Activated T-helper 17 cell treated with anti-CD3 and anti-CD28 coated beads, Interleukin-2, amount 50 U/mL, for 72 hours (primary cell): ENCODE results near the gene DAPK2. TPM values are rescaled to one million over a fixed set of nuclear protein-coding genes. Genes with fewer than 3 reads are reported as not detected.

ENCODE experiments used
- ATAC-seq: fragments of 150-1000 bp; cut with Tn5 transposase; replicated peaks from 2 replicates; pipeline ENCODE4 v1.10.0; 2021; ENCODE audit warnings: mild to moderate bottlenecking, moderate library complexity
- H3K27ac Mint-ChIP-seq: one replicate; pipeline ENCODE4 v1.8.0; 2022; ENCODE audit warnings: mixed read lengths
- H3K27me3 Mint-ChIP-seq: one replicate; pipeline ENCODE4 v1.8.0; 2022; ENCODE audit warnings: mixed read lengths
- H3K36me3 Mint-ChIP-seq: one replicate; pipeline ENCODE4 v1.8.0; 2022; ENCODE audit warnings: low read depth, mild to moderate bottlenecking, mixed read lengths
- H3K4me1 Mint-ChIP-seq: one replicate; pipeline ENCODE4 v1.8.0; 2022; ENCODE audit warnings: mixed read lengths
- H3K4me3 Mint-ChIP-seq: one replicate; pipeline ENCODE4 v1.8.0; 2022; ENCODE audit warnings: mild to moderate bottlenecking, mixed read lengths
- H3K9me3 Mint-ChIP-seq: one replicate; pipeline ENCODE4 v1.8.0; 2022; ENCODE audit warnings: mixed read lengths
- total RNA-seq, 2 donors: library from RNA; stranded (reverse); gene quantifications; one replicate each; pipeline ENCODE4 v1.2.3, GENCODE V29; 2022

The DAPK2 gene
- total RNA-seq, 2 donors from 2014 or later: 0.82 to 10.6 TPM

DNA sequence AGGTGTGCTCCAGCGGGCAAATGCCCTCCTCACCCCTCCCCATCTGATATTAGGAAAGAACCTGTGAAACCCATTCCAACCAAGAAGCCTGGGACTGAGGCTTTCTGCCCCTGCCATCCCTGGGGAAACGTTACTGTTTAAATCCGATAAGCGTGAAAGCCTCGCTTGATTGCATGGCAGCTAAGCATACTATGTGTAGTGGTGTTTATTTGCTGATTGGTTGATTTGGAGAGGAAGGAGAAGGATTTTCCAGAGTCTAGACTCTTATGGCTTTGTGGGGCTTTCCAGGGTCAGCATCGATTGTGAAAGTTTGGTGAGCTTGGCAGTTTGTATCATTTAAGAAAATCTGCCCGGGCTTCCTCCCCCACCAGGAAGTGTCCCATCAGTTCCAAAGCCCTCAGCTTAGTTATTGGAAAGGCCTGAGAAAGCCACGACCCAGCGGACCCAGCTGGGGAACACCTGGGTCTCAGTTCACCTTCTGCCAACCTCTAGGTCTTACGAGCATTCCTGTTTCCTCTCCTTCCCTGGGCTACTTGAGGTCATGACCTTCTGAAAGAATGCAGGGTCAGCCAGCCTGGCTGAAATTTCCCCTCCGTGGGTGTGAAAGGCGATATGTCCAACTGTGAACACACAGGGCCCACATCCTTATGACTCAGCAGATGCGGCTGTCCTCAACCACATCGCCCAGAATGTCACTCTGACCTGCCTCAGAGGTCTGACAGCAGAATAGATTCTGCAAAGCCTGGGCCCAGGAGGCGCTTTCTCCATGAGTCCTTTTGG lies 149.8 kb downstream of the DAPK2 start:
- Mint-ChIP-seq H3K27ac (peak overlapping the region; percentile 34), H3K27me3 (no peaks in the 10 kb centered on the region), H3K36me3 (no peaks in the 10 kb centered on the region), H3K9me3 (no peaks in the 10 kb centered on the region), H3K4me3 (peak overlapping the region; percentile 1), H3K4me1 (peaks cover 31% of the 10 kb centered on the region)
- ATAC-seq: peak; percentile 76

DNA sequence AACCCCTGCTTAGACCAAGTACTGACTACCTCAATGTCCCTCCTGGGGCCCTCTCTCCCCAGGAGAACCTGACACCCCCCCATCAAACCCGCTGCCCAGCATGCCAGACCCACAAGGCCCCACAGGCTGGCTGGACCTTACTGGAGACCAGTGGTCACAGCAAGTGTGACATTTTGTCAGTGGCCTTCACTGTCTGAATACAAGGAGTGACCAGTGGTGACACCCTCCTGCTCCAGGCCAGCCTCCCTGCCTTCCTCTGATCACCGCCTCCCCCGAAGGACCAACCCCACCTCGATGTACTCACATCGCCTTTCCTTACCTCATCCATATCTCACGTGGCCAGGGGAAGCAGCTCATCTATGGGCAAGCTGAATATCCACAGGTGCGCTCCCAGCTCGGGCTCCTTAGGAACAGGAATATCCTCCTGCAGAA lies 150.5 kb downstream of the DAPK2 start:
- Mint-ChIP-seq H3K27ac (peak overlapping the region; percentile 34), H3K9me3 (no peaks in the 10 kb centered on the region), H3K27me3 (no peaks in the 10 kb centered on the region), H3K4me1 (peaks cover 31% of the 10 kb centered on the region), H3K36me3 (no peaks in the 10 kb centered on the region), H3K4me3 (no peak overlapping the region)
- ATAC-seq: no peak

DNA sequence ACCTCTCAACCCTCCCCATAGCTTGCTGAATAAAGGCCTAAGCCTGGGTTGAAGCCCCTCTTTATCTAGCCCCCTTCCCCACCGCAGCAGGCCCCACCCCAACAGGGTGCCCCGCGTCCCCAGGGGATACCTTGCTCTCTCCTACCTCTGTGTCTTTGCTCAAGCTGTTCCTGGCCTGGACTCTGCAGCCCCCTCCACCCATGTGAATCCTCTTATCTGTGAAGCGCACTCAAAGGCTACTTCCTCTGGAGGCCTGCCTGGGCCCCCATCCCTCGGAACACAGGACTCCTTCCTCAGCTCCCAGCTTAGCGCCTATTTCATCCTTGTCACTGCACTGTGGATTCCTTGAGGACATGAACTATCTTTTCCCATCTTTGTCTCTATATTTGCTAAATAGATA lies 151.1 kb downstream of the DAPK2 start:
- H3K27ac Mint-ChIP-seq: no peak overlapping the region

DNA sequence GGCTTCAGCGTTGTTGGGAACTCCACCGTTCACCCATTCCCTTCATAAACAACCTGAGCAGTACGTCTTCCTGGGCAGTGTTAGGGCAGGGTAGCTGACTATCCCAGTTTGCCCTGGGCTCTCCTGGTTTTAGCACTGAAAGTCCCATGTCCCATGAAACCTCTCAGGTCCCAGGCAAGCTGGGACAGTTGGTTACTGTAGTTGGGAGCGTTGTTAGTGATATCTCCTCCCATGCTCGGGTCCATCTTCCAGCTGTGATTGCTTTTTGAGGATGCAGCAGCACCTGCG lies 151.7 kb downstream of the DAPK2 start:
- peaks cover 31% of the 10 kb centered on the region for H3K4me1 Mint-ChIP-seq
- ATAC-seq: no peak
- H3K9me3 Mint-ChIP-seq: no peaks in the 10 kb centered on the region
- H3K27ac Mint-ChIP-seq: no peak overlapping the region
- H3K4me3 Mint-ChIP-seq: no peak overlapping the region
- H3K36me3 Mint-ChIP-seq: no peaks in the 10 kb centered on the region
- no peaks in the 10 kb centered on the region for H3K27me3 Mint-ChIP-seq

More for the DNA sequence above, 151.1 kb downstream of the DAPK2 start:
- ATAC-seq: no peak
- Mint-ChIP-seq H3K36me3 (no peaks in the 10 kb centered on the region), H3K9me3 (no peaks in the 10 kb centered on the region), H3K4me1 (peaks cover 31% of the 10 kb centered on the region), H3K4me3 (no peak overlapping the region), H3K27me3 (no peaks in the 10 kb centered on the region)

DNA sequence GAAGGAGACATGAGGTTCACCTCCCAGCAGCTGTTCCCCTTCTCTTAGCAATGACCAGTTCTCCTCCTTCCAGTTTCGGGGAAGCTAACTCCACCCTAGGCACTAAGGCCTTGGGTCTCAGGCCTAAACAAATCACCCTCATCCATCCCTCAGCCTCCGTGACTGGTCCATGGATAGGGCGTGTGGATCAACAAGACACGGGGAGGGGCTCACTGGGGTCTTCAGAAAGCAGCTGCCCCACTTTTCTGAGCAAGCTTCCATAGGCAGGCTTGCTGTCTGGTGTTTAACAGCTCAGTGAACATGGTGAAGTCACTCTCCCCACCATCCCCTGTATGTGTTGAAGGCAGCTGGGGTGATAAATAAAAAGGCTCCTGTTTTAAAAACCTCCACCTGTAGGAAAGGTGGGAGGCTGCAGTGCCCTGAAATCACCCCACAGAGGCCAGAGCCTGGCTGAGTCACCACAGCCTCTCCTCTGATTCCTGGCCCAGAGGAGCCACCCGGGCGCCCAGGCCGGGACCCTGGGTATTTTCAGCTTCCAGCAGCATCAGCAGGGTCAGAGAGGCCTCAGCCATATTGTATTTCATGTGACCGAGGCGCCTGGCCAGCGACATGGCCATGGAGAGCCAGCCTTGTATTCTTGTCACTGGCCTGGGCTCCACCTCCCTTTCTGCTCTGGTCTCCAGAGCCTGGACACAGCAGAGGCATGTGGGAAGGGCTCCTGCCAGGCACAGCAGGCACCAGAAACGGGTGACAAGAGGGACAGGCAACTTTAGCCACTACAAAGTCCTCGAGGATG lies 152.2 kb downstream of the DAPK2 start:
- Mint-ChIP-seq H3K27ac (no peak overlapping the region), H3K36me3 (no peaks in the 10 kb centered on the region), H3K27me3 (no peaks in the 10 kb centered on the region), H3K9me3 (no peaks in the 10 kb centered on the region), H3K4me1 (peaks cover 27% of the 10 kb centered on the region), H3K4me3 (no peak overlapping the region)
- no peak for ATAC-seq

DNA sequence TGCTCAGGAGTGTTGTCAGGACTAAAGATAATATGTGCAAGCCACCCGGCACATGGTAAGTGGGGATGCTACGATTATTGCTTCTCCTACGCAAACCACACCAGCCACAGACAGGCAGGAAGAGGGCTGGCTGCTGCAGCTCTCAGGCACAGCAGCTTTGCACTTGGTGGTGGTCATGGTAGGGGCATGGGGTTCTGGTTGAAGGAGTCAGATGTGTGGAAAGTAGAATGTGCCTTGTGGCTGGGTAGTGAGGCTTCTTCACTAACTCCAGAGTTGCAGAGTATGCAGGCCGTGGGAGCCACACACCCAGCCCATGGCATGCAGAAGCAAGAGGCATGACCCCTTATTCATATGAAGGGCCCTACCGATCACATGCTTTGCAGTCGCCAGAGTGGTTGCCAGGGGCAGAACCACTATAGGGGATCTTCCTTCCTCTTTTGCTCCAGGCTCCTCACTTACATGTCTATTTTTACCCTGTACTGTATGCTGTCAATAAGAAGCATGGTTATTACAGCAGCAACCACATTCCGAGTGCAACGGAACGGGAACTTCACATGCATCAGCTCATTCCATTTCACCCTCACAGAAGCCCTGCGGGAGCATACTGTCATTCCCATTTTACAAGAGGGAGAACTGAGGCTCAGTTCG lies 153.4 kb downstream of the DAPK2 start:
- no peaks in the 10 kb centered on the region for H3K27me3 Mint-ChIP-seq
- H3K4me3 Mint-ChIP-seq: peak overlapping the region; percentile 8
- no peaks in the 10 kb centered on the region for H3K36me3 Mint-ChIP-seq
- H3K27ac Mint-ChIP-seq: no peak overlapping the region
- no peaks in the 10 kb centered on the region for H3K9me3 Mint-ChIP-seq
- peak; percentile 84 for ATAC-seq
- H3K4me1 Mint-ChIP-seq: peaks cover 26% of the 10 kb centered on the region

DNA sequence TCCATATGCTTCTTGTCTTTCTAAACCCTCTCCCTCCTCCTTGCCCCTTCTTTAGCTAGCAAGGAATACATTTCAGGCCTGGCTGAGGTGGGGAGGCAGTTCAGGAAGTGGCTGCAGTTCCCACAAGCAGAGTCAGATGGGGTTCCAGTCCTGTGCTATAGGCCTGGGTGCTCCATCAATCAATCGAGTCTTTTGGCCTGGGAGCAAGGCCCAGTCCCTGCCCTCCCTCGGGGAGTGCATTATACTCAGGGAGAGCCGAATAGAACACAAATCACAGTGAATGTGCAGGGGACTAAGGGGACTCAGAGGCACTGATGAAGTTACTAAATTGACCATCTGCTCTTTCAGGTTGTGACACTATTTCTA lies 154.5 kb downstream of the DAPK2 start:
- Mint-ChIP-seq H3K4me3 (peak overlapping the region; percentile 31), H3K27me3 (no peaks in the 10 kb centered on the region), H3K4me1 (peaks cover 18% of the 10 kb centered on the region), H3K27ac (no peak overlapping the region), H3K36me3 (no peaks in the 10 kb centered on the region), H3K9me3 (no peaks in the 10 kb centered on the region)
- no peak for ATAC-seq

DNA sequence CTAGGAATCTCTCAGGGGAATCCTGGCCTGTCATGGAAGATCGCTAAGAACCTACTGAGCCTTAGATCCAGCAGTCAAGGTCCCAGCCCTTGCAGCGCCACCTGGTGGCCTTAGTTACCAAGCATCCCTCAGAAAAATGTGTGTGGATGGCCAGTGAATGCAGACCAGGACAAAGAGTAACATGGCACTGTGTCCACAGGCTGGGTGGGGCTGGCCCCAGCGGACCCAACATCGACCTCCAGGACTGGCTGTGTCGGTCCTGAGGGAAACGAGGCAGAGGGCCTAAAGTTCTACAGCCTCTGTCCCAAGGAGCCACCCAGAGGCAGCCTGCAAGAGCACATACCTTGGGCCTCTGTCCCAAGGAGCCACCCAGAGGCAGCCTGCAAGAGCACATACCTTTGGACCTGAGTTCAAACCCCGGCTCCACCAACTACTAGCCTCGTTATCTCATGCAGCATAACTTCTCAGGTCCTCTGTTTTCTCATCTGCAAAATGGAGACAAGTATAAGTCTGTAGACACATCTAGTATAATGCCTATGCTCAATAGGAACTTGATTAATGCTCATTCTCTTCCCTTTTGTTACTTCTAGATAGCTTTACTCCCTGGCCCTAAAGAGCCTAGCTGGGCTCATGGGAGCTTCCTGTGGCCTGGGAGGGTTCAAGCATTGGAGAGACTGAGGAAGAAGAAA lies 155.1 kb downstream of the DAPK2 start:
- Mint-ChIP-seq H3K4me1 (peaks cover 16% of the 10 kb centered on the region), H3K9me3 (no peaks in the 10 kb centered on the region), H3K27me3 (no peaks in the 10 kb centered on the region), H3K4me3 (peak overlapping the region; percentile 31), H3K27ac (no peak overlapping the region), H3K36me3 (no peaks in the 10 kb centered on the region)
- ATAC-seq: peak; percentile 61

DNA sequence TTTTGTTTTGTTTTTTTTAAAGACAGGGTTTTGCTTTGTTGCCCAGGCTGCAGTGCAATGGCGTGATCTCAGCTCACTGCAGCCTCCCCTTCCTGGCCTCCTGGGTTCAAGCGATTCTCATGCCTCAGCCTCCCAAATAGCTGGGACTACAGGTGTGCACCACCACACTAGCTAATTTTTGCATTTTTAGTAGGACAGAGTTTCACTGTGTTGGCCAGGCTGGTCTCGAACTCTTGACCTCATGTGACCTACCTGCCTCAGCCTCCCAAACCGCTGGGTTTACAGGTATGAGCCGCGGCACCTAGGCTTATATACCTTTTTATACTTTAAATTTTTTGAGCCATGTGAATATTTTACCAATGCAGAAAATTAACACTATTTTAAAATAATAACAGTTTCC lies 155.7 kb downstream of the DAPK2 start:
- Mint-ChIP-seq H3K9me3 (no peaks in the 10 kb centered on the region), H3K4me3 (no peak overlapping the region), H3K4me1 (peaks cover 16% of the 10 kb centered on the region), H3K27me3 (no peaks in the 10 kb centered on the region), H3K27ac (no peak overlapping the region), H3K36me3 (no peaks in the 10 kb centered on the region)
- no peak for ATAC-seq

DNA sequence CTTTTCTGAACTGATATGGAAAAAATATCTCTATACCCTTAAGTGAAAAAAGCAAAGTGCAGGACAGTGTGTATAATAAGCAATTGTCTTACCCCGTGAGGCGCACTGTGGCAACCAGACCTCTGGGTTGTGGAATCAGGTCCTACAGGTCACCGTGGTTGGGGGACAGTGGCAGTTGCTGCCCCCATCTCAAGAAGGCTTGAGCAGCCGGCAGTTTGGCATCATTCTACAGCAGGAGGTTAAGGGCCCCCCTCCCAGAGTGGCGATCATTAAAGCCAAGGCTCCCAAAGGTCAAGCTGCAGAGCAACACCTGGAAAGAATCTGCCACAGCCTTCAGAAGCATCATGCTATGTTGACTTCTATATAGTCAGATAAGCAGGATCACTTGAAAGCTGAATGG lies 156.5 kb downstream of the DAPK2 start:
- Mint-ChIP-seq H3K27me3 (no peaks in the 10 kb centered on the region), H3K27ac (no peak overlapping the region), H3K4me3 (no peak overlapping the region), H3K4me1 (peaks cover 16% of the 10 kb centered on the region), H3K9me3 (no peaks in the 10 kb centered on the region), H3K36me3 (no peaks in the 10 kb centered on the region)
- no peak for ATAC-seq

DNA sequence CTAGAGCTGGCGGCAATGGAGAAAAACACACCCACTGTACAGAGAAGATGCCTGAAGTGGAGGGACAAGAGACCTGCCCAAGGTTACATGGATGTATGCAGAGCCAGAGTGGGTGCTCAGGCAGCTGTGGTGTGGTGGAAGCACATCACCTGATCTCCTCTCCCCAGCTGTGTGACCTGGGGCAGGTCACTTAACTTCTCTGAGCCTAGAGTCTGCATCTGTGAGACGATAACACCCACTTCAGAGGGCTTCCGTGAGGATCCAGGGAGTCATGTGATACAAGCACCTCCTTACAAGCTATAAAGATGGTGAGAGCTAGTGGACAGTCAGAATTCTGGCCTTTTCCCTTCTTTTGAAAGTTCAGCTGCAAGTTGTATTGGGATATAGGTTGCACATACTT lies 157.5 kb downstream of the DAPK2 start:
- no peak overlapping the region for H3K27ac Mint-ChIP-seq
- H3K27me3 Mint-ChIP-seq: no peaks in the 10 kb centered on the region
- H3K4me3 Mint-ChIP-seq: no peak overlapping the region
- ATAC-seq: no peak
- H3K9me3 Mint-ChIP-seq: no peaks in the 10 kb centered on the region
- H3K4me1 Mint-ChIP-seq: peaks cover 16% of the 10 kb centered on the region
- H3K36me3 Mint-ChIP-seq: no peaks in the 10 kb centered on the region

DNA sequence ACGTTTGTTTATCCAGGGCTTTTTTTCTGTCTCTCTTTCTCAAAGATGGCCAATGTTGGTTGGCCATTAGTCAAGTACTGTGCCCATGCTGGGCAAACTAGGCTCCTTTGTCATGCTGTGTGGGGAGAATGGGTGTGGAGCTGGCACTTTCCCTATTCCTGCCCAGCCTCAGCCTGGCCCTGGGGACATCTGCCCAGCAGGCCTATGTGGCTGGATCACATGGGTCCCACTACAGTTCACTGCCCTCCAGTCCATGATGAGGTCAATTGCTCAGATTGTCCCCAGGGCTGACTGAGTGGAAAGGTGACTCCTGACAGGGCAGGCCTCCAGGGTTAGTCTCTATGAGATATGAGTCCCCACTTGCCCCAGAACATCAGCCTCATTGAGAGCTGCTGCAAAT lies 158.1 kb downstream of the DAPK2 start:
- ATAC-seq: no peak
- Mint-ChIP-seq H3K4me1 (peaks cover 12% of the 10 kb centered on the region), H3K9me3 (no peaks in the 10 kb centered on the region), H3K27me3 (no peaks in the 10 kb centered on the region), H3K4me3 (no peak overlapping the region), H3K27ac (no peak overlapping the region), H3K36me3 (no peaks in the 10 kb centered on the region)

DNA sequence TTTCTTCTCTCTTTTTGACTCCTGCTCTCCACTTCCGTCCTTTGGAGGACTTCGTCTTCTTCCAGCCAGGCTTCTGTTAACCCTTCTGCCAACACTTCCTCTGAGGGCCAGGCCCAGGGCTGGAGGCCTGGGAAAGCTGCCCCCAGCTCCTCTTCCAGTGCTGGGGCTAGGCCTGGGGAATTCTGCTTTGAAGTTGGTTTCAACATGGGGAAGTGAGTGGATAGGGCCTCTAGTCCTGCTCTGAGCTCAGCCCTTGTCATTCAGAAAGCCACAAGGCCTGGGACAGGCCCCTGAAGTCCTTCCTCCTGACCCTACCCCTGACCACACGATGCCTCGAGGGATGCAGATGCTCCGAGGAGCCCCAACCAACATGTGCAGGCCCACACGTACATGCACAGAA lies 158.7 kb downstream of the DAPK2 start:
- no peak for ATAC-seq
- H3K27me3 Mint-ChIP-seq: no peaks in the 10 kb centered on the region
- no peaks in the 10 kb centered on the region for H3K9me3 Mint-ChIP-seq
- no peak overlapping the region for H3K4me3 Mint-ChIP-seq
- H3K36me3 Mint-ChIP-seq: no peaks in the 10 kb centered on the region
- peaks cover 7% of the 10 kb centered on the region for H3K4me1 Mint-ChIP-seq
- H3K27ac Mint-ChIP-seq: no peak overlapping the region

DNA sequence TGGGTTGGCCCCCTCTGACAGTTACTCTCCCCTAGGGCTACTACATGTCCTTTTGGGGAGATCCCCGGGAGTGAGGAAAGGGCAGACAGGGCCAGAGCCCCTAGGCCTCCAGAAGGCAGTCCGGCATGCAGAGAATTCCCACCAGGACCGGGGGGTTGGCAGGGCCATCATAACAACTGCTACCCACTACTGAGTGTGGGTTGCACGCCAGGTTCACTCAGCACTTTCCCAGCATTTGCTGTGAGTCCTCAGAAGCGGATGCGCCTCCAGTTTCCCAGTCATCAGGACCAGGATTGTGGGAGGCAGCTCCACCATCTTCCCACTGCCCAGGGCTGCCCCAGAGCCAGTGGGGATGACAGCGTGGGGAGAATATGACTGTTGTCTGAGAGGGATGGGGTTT lies 161.3 kb downstream of the DAPK2 start:
- ATAC-seq: no peak
- Mint-ChIP-seq H3K4me1 (no peaks in the 10 kb centered on the region), H3K27ac (no peak overlapping the region), H3K27me3 (no peaks in the 10 kb centered on the region), H3K9me3 (no peaks in the 10 kb centered on the region), H3K4me3 (no peak overlapping the region), H3K36me3 (no peaks in the 10 kb centered on the region)
